HG02884 (cell line): ENCODE data around the gene SYT7.
"Not testable (repeated sequence)": the region's sequence is repeated elsewhere in the genome, so short reads cannot be mapped to it uniquely, and the experiment has no call there.

Experiments used
- ATAC-seq: cut with Tn5 transposase; IDR thresholded peaks from one replicate; pipeline ENCODE4 v1.9.1; 2021; ENCODE audit warnings: mild to moderate bottlenecking, moderate library complexity; ENCODE audit not compliant: unreplicated experiment

The SYT7 gene

GRCh38 chr11:61581030-61581928 lies at the start of gene SYT7:
TSS of gene SYT7 (minus strand) at chr11:61581076. CDS start at chr11:61580820, 256 bp downstream.
- peak; percentile 78 for ATAC-seq

- no peak for ATAC-seq
Measured at GRCh38 chr11:61630089-61630488, 49.2 kb upstream of the SYT7 start.

GRCh38 chr11:61629082-61629833 lies 48.4 kb upstream of the SYT7 start:
- ATAC-seq, result no peak

GRCh38 chr11:61628662-61628970 lies 47.7 kb upstream of the SYT7 start:
- no peak for ATAC-seq

GRCh38 chr11:61627850-61628661 lies 47.2 kb upstream of the SYT7 start:
- ATAC-seq, result no peak

GRCh38 chr11:61626580-61627380 lies 45.9 kb upstream of the SYT7 start:
- no peak for ATAC-seq

- no peak for ATAC-seq
Measured at GRCh38 chr11:61625525-61625924, 44.6 kb upstream of the SYT7 start.

- no peak for ATAC-seq
Measured at GRCh38 chr11:61621917-61622585, 41.2 kb upstream of the SYT7 start.

- ATAC-seq, result no peak
Measured at GRCh38 chr11:61619471-61620226, 38.8 kb upstream of the SYT7 start.

- no peak for ATAC-seq
Measured at GRCh38 chr11:61618978-61619377, 38.1 kb upstream of the SYT7 start.

- ATAC-seq, result no peak
Measured at GRCh38 chr11:61617515-61617914, 36.6 kb upstream of the SYT7 start.

GRCh38 chr11:61616434-61616833 lies 35.6 kb upstream of the SYT7 start:
- ATAC-seq, result no peak

- not testable (repeated sequence) for ATAC-seq
Measured at GRCh38 chr11:61614782-61615181, 33.9 kb upstream of the SYT7 start.

- ATAC-seq, result no peak
Measured at GRCh38 chr11:61613870-61614269, 33.0 kb upstream of the SYT7 start.

- no peak for ATAC-seq
Measured at GRCh38 chr11:61613051-61613450, 32.2 kb upstream of the SYT7 start.

GRCh38 chr11:61611309-61611708 lies 30.4 kb upstream of the SYT7 start:
- ATAC-seq, result no peak

GRCh38 chr11:61610905-61611304 lies 30.0 kb upstream of the SYT7 start:
- ATAC-seq, result no peak

- no peak for ATAC-seq
Measured at GRCh38 chr11:61609980-61610366, 29.1 kb upstream of the SYT7 start.
